Vagina (tissue), 2 donors: Measurements from ENCODE around the gene UQCRC1. TPM values are rescaled to one million over a fixed set of nuclear protein-coding genes. Genes with fewer than 3 reads are reported as not detected.

Experiments
- DNase-seq, 2 donors: peaks; one replicate each; pipeline ENCODE4 v3.0.0-alpha.2; 2017; ENCODE audit errors: extremely low spot score in 2 of 2
- H3K27ac ChIP-seq: fragments of 200-600 bp; sonication (generic); one replicate; pipeline ENCODE4 v1.5.1; 2019
- H3K27me3 ChIP-seq: fragments of 200-600 bp; sonication (generic); one replicate; pipeline ENCODE4 v1.5.1; 2019
- H3K36me3 ChIP-seq, 2 donors: fragments of 200-600 bp; sonication (generic); one replicate each; pipeline ENCODE4 v1.5.1; 2017 to 2019
- H3K4me1 ChIP-seq: fragments of 200-600 bp; sonication (generic); one replicate; pipeline ENCODE4 v1.5.1; 2019
- H3K4me3 ChIP-seq, 2 donors: fragments of 200-600 bp; sonication (generic); 1 replicate in 1 of 2; 2 replicates in 1 of 2; pipeline ENCODE4 v1.5.1; 2016 to 2019
- H3K9me3 ChIP-seq: fragments of 200-600 bp; sonication (generic); one replicate; pipeline ENCODE4 v1.5.1; 2019
- POLR2A ChIP-seq, 2 donors: fragments of 450-650 bp; IDR thresholded peaks; one replicate each; pipeline ENCODE4 v1.6.1; 2017; ENCODE audit warnings: antibody characterized with exemption in 2 of 2, mild to moderate bottlenecking in 2 of 2, moderate library complexity in 2 of 2
- POLR2AphosphoS5 ChIP-seq, 2 donors: sonication (generic); formaldehyde crosslinking; IDR thresholded peaks; one replicate each; pipeline ENCODE4 v1.9.0; 2017; ENCODE audit warnings: antibody characterized with exemption in 2 of 2, mild to moderate bottlenecking in 2 of 2, low read depth in 1 of 2; ENCODE audit not compliant: insufficient read depth in 1 of 2
- intact Hi-C: fragments of 100-400 bp; cut with DNase I; formaldehyde crosslinking; loops from one replicate; pipeline ENCODE4 v1.15.1; 2023
- total RNA-seq: library from RNA; depleted of rRNA; stranded (reverse); fragments of >200 nt; gene quantifications from one replicate; pipeline ENCODE4 v1.2.3, GENCODE V29; 2016
- TF ChIP-seq, protein P1 (sequence below), 3 experiments: fragments of 450-650 bp in 2 of 3; fragments of 200-600 bp in 1 of 3; sonication (generic) in 1 of 3; IDR thresholded peaks; one replicate each; pipeline ENCODE4 v1.5.1; 2017 to 2019; ENCODE audit warnings: antibody characterized with exemption in 3 of 3, mild to moderate bottlenecking in 2 of 3, moderate library complexity in 2 of 3

The UQCRC1 gene
- total RNA-seq: 190 TPM

GRCh38 chr3:48609088-48610005, at the start of gene UQCRC1:
Gene UQCRC1 (minus strand): TSS chr3:48609646. CDS start chr3:48609620, 26 bp downstream.
- H3K4me1 ChIP-seq: peaks cover 34% of the 10 kb centered on the region
- TF ChIP-seq POLR2AphosphoS5 (IDR thresholded peaks at IDR 0.05; ENCODE audit: insufficient read depth in 1 of 2, low read depth in 1 of 2) (peak; percentile 96 to 97), POLR2A (IDR thresholded peaks at IDR 0.05) (peak in 1 of 2 donors; percentile 55)
- TF ChIP-seq, protein P1, sequence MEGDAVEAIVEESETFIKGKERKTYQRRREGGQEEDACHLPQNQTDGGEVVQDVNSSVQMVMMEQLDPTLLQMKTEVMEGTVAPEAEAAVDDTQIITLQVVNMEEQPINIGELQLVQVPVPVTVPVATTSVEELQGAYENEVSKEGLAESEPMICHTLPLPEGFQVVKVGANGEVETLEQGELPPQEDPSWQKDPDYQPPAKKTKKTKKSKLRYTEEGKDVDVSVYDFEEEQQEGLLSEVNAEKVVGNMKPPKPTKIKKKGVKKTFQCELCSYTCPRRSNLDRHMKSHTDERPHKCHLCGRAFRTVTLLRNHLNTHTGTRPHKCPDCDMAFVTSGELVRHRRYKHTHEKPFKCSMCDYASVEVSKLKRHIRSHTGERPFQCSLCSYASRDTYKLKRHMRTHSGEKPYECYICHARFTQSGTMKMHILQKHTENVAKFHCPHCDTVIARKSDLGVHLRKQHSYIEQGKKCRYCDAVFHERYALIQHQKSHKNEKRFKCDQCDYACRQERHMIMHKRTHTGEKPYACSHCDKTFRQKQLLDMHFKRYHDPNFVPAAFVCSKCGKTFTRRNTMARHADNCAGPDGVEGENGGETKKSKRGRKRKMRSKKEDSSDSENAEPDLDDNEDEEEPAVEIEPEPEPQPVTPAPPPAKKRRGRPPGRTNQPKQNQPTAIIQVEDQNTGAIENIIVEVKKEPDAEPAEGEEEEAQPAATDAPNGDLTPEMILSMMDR (IDR thresholded peaks at IDR 0.05): peak; percentile 50 to 91 (median 88)
- H3K4me3 ChIP-seq: peak within 1 kb of the TSS; percentile 96 to 97
- no peaks in the 10 kb centered on the region for H3K9me3 ChIP-seq
- H3K27me3 ChIP-seq: no peaks in the 10 kb centered on the region
- no peak for DNase-seq
- intact Hi-C loops: no loop called here
- H3K27ac ChIP-seq: peak within 1 kb of the TSS; percentile 91
- H3K36me3 ChIP-seq: peaks cover 0 to 26% of the 10 kb centered on the region in 2 donors

DNA sequence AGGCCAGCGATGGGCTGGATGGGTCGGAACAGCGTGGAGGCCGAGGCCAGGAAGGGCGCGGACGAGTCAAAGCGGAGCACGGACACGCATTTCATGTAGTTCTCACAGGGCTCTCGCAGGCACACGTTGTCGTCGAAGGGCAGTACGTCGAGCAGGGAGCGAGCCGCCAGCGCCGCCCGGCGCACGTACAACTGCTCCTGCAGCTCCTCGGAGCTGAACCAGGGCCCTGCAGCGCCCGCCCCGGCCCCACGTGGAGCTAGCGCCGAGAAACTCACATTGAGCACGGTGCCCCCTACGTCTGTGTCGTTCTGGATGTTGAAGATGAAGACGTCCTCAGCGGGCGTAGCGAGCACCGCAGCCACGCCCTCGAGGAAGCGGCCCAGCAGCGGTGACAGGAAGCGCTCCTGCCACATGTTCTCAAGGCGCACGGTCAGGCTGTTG, 47.4 kb upstream of the UQCRC1 start:
- DNase-seq: no peak
- H3K9me3 ChIP-seq: no peaks in the 10 kb centered on the region
- intact Hi-C loops: no loop called here
- no peaks in the 10 kb centered on the region for H3K36me3 ChIP-seq
- peaks cover 18% of the 10 kb centered on the region for H3K4me1 ChIP-seq
- no peaks in the 10 kb centered on the region for H3K27me3 ChIP-seq
- TF ChIP-seq POLR2A (IDR thresholded peaks at IDR 0.05) (no peak), POLR2AphosphoS5 (IDR thresholded peaks at IDR 0.05; ENCODE audit: insufficient read depth in 1 of 2, low read depth in 1 of 2) (no peak)
- TF ChIP-seq, protein P1 (IDR thresholded peaks at IDR 0.05): no peak
- peak overlapping the region; percentile 61 for H3K27ac ChIP-seq
- peak overlapping the region; percentile 58 to 73 for H3K4me3 ChIP-seq

- DNase-seq: no peak
- intact Hi-C loops: no loop called here
- Histone ChIP-seq H3K27me3 (no peaks in the 10 kb centered on the region), H3K4me3 (peak overlapping the region; percentile 58 to 73), H3K9me3 (no peaks in the 10 kb centered on the region), H3K27ac (peak overlapping the region; percentile 61), H3K4me1 (peaks cover 18% of the 10 kb centered on the region), H3K36me3 (no peaks in the 10 kb centered on the region)
- TF ChIP-seq POLR2A (IDR thresholded peaks at IDR 0.05): no peak
- TF ChIP-seq POLR2AphosphoS5 (IDR thresholded peaks at IDR 0.05; ENCODE audit: insufficient read depth in 1 of 2, low read depth in 1 of 2): peak in 1 of 2 donors; percentile 50
- TF ChIP-seq, protein P1 (IDR thresholded peaks at IDR 0.05): peak; percentile 23 to 60 (median 58)
These were observed 46.8 kb upstream of the UQCRC1 start for GRCh38 chr3:48656061-48656840.

DNA sequence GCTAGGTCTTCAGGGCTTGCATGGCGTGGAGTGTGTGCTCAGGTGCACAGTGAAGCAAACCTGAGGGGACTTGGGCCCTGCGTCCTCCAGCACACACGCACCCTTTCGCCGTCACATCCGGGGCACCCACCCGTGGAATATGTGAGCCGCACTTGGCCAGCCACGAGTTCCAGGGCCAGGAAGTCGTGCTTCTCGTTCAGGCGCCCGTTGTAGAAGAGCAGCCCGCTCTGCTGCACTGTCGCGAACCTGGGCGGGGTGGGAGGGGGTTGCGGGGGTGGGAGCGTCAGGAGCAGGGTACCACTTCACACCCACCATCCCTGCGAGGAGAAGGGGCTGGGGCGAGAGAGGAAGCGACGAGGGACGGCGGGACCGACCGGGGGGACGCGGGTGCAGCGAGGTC, 46.2 kb upstream of the UQCRC1 start:
- peaks cover 18% of the 10 kb centered on the region for H3K4me1 ChIP-seq
- DNase-seq: no peak
- peak overlapping the region; percentile 58 to 73 for H3K4me3 ChIP-seq
- no peaks in the 10 kb centered on the region for H3K9me3 ChIP-seq
- H3K36me3 ChIP-seq: no peaks in the 10 kb centered on the region
- TF ChIP-seq, protein P1 (IDR thresholded peaks at IDR 0.05): no peak
- TF ChIP-seq POLR2A (IDR thresholded peaks at IDR 0.05) (no peak), POLR2AphosphoS5 (IDR thresholded peaks at IDR 0.05; ENCODE audit: insufficient read depth in 1 of 2, low read depth in 1 of 2) (no peak)
- peak overlapping the region; percentile 61 for H3K27ac ChIP-seq
- no peaks in the 10 kb centered on the region for H3K27me3 ChIP-seq
- intact Hi-C loops: no loop called here
